Measurements from ENCODE around the gene LPIN1. TPM values are rescaled to one million over a fixed set of nuclear protein-coding genes. Genes with fewer than 3 reads are reported as not detected.

The LPIN1 gene
- total and polyA plus RNA-seq, 2 of the 8 experiments (the other 6 are each of a cell fraction or from before 2014, with no cell fraction given): 4.3 to 9.8 TPM

GRCh38 chr2:11872247-11872947 is 126.0 kb downstream of the LPIN1 start:
- Histone ChIP-seq H2AFZ (ENCODE audit: low read length) (no peak overlapping the region), H3K27ac (ENCODE audit: low read depth, low read length) (no peak overlapping the region), H4K8ac (ENCODE audit: extremely low read depth, insufficient read depth, low read length) (no peak overlapping the region), H3K4ac (replicated peaks; ENCODE audit: insufficient read length, low read depth, low read length) (no peak overlapping the region), H2BK12ac (ENCODE audit: low read depth, low read length) (no peak overlapping the region), H3K56ac (replicated peaks; ENCODE audit: insufficient read length, low read depth, low read length) (no peak overlapping the region), H3K27me3 (replicated peaks in 1 of 4; ENCODE audit: control insufficient read depth in 3 of 4, extremely low read depth in 1 of 4, insufficient read depth in 3 of 4, low read length in 3 of 4) (no peaks in the 10 kb centered on the region), H3K9me3 (ENCODE audit: insufficient read depth in 2 of 2, low read depth in 1 of 2, low read length in 1 of 2) (no peaks in the 10 kb centered on the region), H3K9ac (replicated peaks in 1 of 4; ENCODE audit: extremely low read depth in 1 of 4, low read depth in 3 of 4, low read length in 3 of 4) (no peak overlapping the region; a peak in 2 of 7 replicates), H3K36me3 (ENCODE audit: control insufficient read depth in 2 of 4, insufficient read depth in 4 of 4, low read length in 3 of 4) (no peaks in the 10 kb centered on the region), H3K14ac (ENCODE audit: insufficient read length) (no peak overlapping the region), H4K5ac (ENCODE audit: insufficient read length, low read depth, low read length) (no peak overlapping the region), H3K23me2 (ENCODE audit: low read depth, low read length) (no peaks in the 10 kb centered on the region), H4K20me1 (replicated peaks in 1 of 2; ENCODE audit: control insufficient read depth in 1 of 2, insufficient read depth in 2 of 2, low read length in 2 of 2) (no peaks in the 10 kb centered on the region), H4K91ac (replicated peaks; ENCODE audit: insufficient read length, low read length) (no peak overlapping the region), H2BK120ac (replicated peaks; ENCODE audit: low read depth, low read length) (no peak overlapping the region), H3K4me1 (replicated peaks in 1 of 4; ENCODE audit: control insufficient read depth in 3 of 4, insufficient read depth in 4 of 4, low read length in 3 of 4) (no peaks in the 10 kb centered on the region; a peak in 2 of 7 replicates), H3K23ac (ENCODE audit: insufficient read length) (no peak overlapping the region), H3K18ac (ENCODE audit: extremely low read depth, low read length) (no peak overlapping the region), H2BK5ac (ENCODE audit: low read depth, low read length) (no peak overlapping the region), H3K79me2 (ENCODE audit: control insufficient read depth in 1 of 2, insufficient read depth in 2 of 2, low read length in 2 of 2) (no peaks in the 10 kb centered on the region), H3K4me2 (ENCODE audit: insufficient read depth in 1 of 2, low read depth in 2 of 2, low read length in 2 of 2) (no peak overlapping the region), H3K79me1 (ENCODE audit: low read depth, low read length) (no peaks in the 10 kb centered on the region), H2AK5ac (ENCODE audit: low read depth, low read length) (no peak overlapping the region), H2BK20ac (ENCODE audit: low read length) (no peak overlapping the region), H2BK15ac (ENCODE audit: low read length) (no peak overlapping the region), H3K4me3 (ENCODE audit: extremely low read depth in 1 of 4, insufficient read depth in 2 of 4, low read depth in 3 of 4, low read length in 4 of 4) (no peak overlapping the region)
- POLR2A ChIA-PET (ENCODE audit: partially characterized antibody): no interaction called here
- no peak for FAIRE-seq
- no peak for DNase-seq (ENCODE audit: low read depth in 1 of 2, low spot score in 2 of 2)
- WGBS, 2 experiments (ENCODE audit: extremely low coverage in 1 of 2, insufficient coverage in 1 of 2, insufficient read length in 1 of 2, insufficient replicate concordance in 2 of 2, low coverage in 1 of 2, low lambda C conversion rate in 2 of 2, missing lambda C conversion rate in 1 of 2): 89% methylated on average over 5 of the region's 5 CpGs; no CpG with 5 or more reads in 1 of the 2 experiments
- CTCF ChIA-PET (ENCODE audit: partially characterized antibody): interaction anchor here (1.0 to 1.6 kb wide), 4 partner anchors 10 to 1135 kb away, joined by 3 to 4 read pairs (median 3); no protein-coding TSS in a partner anchor

Data from H1 (cell line).